Amniotic epithelial cell (primary cell): Measurements from ENCODE around the gene NRIP2.
A peak's percentile ranks its signal among the peaks of the same experiment; 100 is the strongest.
"Not testable (repeated sequence)": the region's sequence is repeated elsewhere in the genome, so short reads cannot be mapped to it uniquely, and the experiment has no call there.

ENCODE experiments used
- DNase-seq: peaks from one replicate; pipeline ENCODE4 v3.0.0-alpha.2; 2010; ENCODE audit warnings: low read depth

Gene NRIP2

GRCh38 chr12:2834581-2835491 lies at the start of gene NRIP2:
NRIP2 (minus strand) TSS chr12:2835035; CDS start chr12:2834983, 52 bp downstream.
- DNase-seq = peak; percentile 54

- peak; percentile 15 for DNase-seq
Observed at GRCh38 chr12:2879853-2880252, 45.0 kb upstream of the NRIP2 start.

GRCh38 chr12:2877953-2878732 lies 43.3 kb upstream of the NRIP2 start:
- peak; percentile 85 for DNase-seq

- peak; percentile 91 for DNase-seq
Observed at GRCh38 chr12:2877047-2877952, 42.5 kb upstream of the NRIP2 start, which contains the start of the genes FOXM1 and RHNO1. FOXM1 (minus strand) TSS chr12:2877174; CDS start chr12:2874478, 2,696 bp downstream. RHNO1 (plus strand) TSS chr12:2877223; CDS start chr12:2885367, 8,144 bp downstream.

- peak; percentile 33 for DNase-seq
Observed at GRCh38 chr12:2876431-2877046, 41.7 kb upstream of the NRIP2 start.

GRCh38 chr12:2868986-2869632 lies 34.3 kb upstream of the NRIP2 start:
- DNase-seq = peak; percentile 15

GRCh38 chr12:2864198-2864597 lies 29.4 kb upstream of the NRIP2 start:
- no peak for DNase-seq

- DNase-seq = not testable (repeated sequence)
Observed at GRCh38 chr12:2863402-2863801, 28.6 kb upstream of the NRIP2 start.

GRCh38 chr12:2862876-2863275 lies 28.0 kb upstream of the NRIP2 start:
- no peak for DNase-seq

GRCh38 chr12:2860170-2860569 lies 25.3 kb upstream of the NRIP2 start:
- no peak for DNase-seq

- DNase-seq = peak; percentile 65
Observed at GRCh38 chr12:2858944-2859421, 24.1 kb upstream of the NRIP2 start.

- no peak for DNase-seq
Observed at GRCh38 chr12:2858334-2858733, 23.5 kb upstream of the NRIP2 start.

- no peak for DNase-seq
Observed at GRCh38 chr12:2857576-2857975, 22.7 kb upstream of the NRIP2 start.

GRCh38 chr12:2857021-2857431 lies 22.2 kb upstream of the NRIP2 start, which contains the start of gene TEX52:
TEX52 (minus strand) TSS chr12:2857039; CDS start chr12:2857026, 13 bp downstream.
- no peak for DNase-seq

- no peak for DNase-seq
Observed at GRCh38 chr12:2856051-2856450, 21.2 kb upstream of the NRIP2 start.

- DNase-seq = no peak
Observed at GRCh38 chr12:2855546-2855945, 20.7 kb upstream of the NRIP2 start.

GRCh38 chr12:2854669-2855453 lies 20.0 kb upstream of the NRIP2 start:
- DNase-seq = no peak

- DNase-seq = peak; percentile 61
Observed at GRCh38 chr12:2853626-2854025, 18.8 kb upstream of the NRIP2 start.

GRCh38 chr12:2851931-2852330 lies 17.1 kb upstream of the NRIP2 start:
- DNase-seq = no peak

- DNase-seq = peak; percentile 72
Observed at GRCh38 chr12:2845280-2845679, 10.4 kb upstream of the NRIP2 start.
